Keratinocyte (primary cell): ENCODE data around the gene HDAC9.

Source experiments
- CTCF ChIP-seq, 3 experiments: IDR thresholded peaks in 1 of 3; conservative IDR thresholded peaks in 1 of 3; optimal IDR thresholded peaks in 1 of 3; 2 replicates in 2 of 3; 3 replicates in 1 of 3; pipeline versions ENCODE3 to v1.5.1; 2011; ENCODE audit warnings: low read length in 3 of 3, mild to moderate bottlenecking in 3 of 3, moderate library complexity in 2 of 3, control low read depth in 1 of 3, inconsistent platforms in 1 of 3; ENCODE audit not compliant: insufficient read depth in 2 of 3; ENCODE audit errors: extremely low read depth in 1 of 3
- EZH2 ChIP-seq: IDR thresholded peaks from one replicate; pipeline ENCODE4 v1.6.1; 2012; ENCODE audit warnings: inconsistent platforms, mild to moderate bottlenecking, low read length, moderate library complexity

DNA sequence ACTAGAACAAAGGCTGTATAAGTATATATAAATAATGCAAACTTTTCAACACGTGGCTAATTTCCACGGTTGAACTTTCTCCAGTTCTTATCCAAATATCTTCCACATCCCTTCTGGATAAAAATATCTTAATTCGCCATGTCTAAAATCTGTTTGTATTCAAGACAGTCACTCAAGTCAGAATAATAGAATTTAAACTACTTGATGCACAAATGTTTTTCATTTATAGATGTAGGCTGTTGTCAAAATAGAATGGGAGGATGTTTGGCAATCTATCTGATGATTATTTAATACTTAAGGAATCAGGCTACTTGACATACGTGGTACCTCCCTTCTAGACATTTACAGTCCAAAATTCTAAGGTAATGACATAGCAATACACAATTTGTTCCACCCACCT lies 417.6 kb downstream of the HDAC9 start:
- TF ChIP-seq CTCF (optimal IDR thresholded peaks at IDR 0.05 in 1 of 3, IDR thresholded peaks at IDR 0.05 in 1 of 3, conservative IDR thresholded peaks at IDR 0.05 in 1 of 3; ENCODE audit: extremely low read depth in 1 of 3, insufficient read depth in 2 of 3, low read length in 3 of 3) (no peak), EZH2 (no peak)
